SK-N-SH (cell line): ENCODE results near the gene NKX6-2. TPM values are rescaled to one million over a fixed set of nuclear protein-coding genes. Genes with fewer than 3 reads are reported as not detected.

Experiments
- CTCF ChIA-PET: fragments of 300-600, 350-600 bp; formaldehyde crosslinking; extraction: SDS; loops from one replicate; lab custom pipeline; 2021; lab: Yijun Ruan, JAX
- POLR2A ChIA-PET: fragments of 350-600 bp; sonication (Branson Sonifier 250); formaldehyde crosslinking; extraction: SDS; loops from one replicate; lab custom pipeline; 2020; ENCODE audit warnings: antibody characterized with exemption, inconsistent platforms; lab: Yijun Ruan, JAX
- DNase-seq: peaks from one replicate; pipeline ENCODE4 v3.0.0; 2012
- H2AFZ ChIP-seq: fragments of 200-600 bp; sonication (generic); 2 replicates; pipeline ENCODE4 v1.8.1; 2016; ENCODE audit warnings: antibody characterized with exemption, mild to moderate bottlenecking, low read depth
- H3F3A ChIP-seq: fragments of 200-600 bp; sonication (generic); replicated peaks from 2 replicates; pipeline ENCODE3; 2016; ENCODE audit warnings: antibody characterized with exemption, mild to moderate bottlenecking; ENCODE audit not compliant: insufficient read depth
- H3K27ac ChIP-seq, 2 experiments: fragments of 200-500 bp in 1 of 2; fragments of 200-600 bp in 1 of 2; sonication (Bioruptor generic) in 1 of 2; sonication (generic), shearing (Covaris generic) in 1 of 2; 2 replicates each; pipeline versions ENCODE4 v1.5.1 to v1.6.1; 2014 to 2016; ENCODE audit warnings: low read depth in 2 of 2, inconsistent platforms in 1 of 2, low read length in 1 of 2, mild to moderate bottlenecking in 1 of 2, mixed read lengths in 1 of 2
- H3K27me3 ChIP-seq: fragments of 200-600 bp; sonication (generic), shearing (Covaris generic); 2 replicates; pipeline ENCODE4 v1.6.1; 2016; ENCODE audit warnings: mixed run types; ENCODE audit not compliant: insufficient read depth
- H3K36me3 ChIP-seq, 2 experiments: fragments of 200-500 bp in 1 of 2; fragments of 200-600 bp in 1 of 2; sonication (Bioruptor generic) in 1 of 2; sonication (generic) in 1 of 2; replicated peaks in 1 of 2; 2 replicates each; pipeline versions ENCODE3 to v1.5.1; 2014 to 2016; ENCODE audit warnings: low read length in 1 of 2, mild to moderate bottlenecking in 1 of 2; ENCODE audit not compliant: insufficient read depth in 2 of 2, control insufficient read depth in 1 of 2
- H3K4me1 ChIP-seq, 2 experiments: fragments of 200-500 bp in 1 of 2; fragments of 200-600 bp in 1 of 2; sonication (Bioruptor generic) in 1 of 2; sonication (generic), shearing (Covaris generic) in 1 of 2; 2 replicates each; pipeline versions ENCODE4 v1.5.1 to v1.6.1; 2014 to 2016; ENCODE audit warnings: low read depth in 1 of 2, low read length in 1 of 2, mixed run types in 1 of 2; ENCODE audit not compliant: insufficient read depth in 2 of 2, control insufficient read depth in 1 of 2
- H3K4me2 ChIP-seq: fragments of 200-600 bp; sonication (generic), shearing (Covaris generic); 2 replicates; pipeline ENCODE4 v1.6.1; 2017; ENCODE audit warnings: mixed run types
- H3K4me3 ChIP-seq, 2 experiments: fragments of 200-500 bp in 1 of 2; fragments of 200-600 bp in 1 of 2; sonication (Bioruptor generic) in 1 of 2; sonication (generic), shearing (Covaris generic) in 1 of 2; 2 replicates each; pipeline versions ENCODE4 v1.5.1 to v1.8.1; 2014 to 2016; ENCODE audit warnings: low read depth in 2 of 2, inconsistent platforms in 1 of 2, low read length in 1 of 2, mild to moderate bottlenecking in 1 of 2, mixed read lengths in 1 of 2, moderate library complexity in 1 of 2
- H3K79me2 ChIP-seq: fragments of 200-600 bp; sonication (generic); 2 replicates; pipeline ENCODE4 v1.8.1; 2017; ENCODE audit warnings: mild to moderate bottlenecking; ENCODE audit not compliant: insufficient read depth
- H3K9ac ChIP-seq: fragments of 200-600 bp; sonication (generic); 2 replicates; pipeline ENCODE4 v1.6.1; 2017; ENCODE audit warnings: mixed run types
- H3K9me2 ChIP-seq: fragments of 200-600 bp; sonication (generic); 2 replicates; pipeline ENCODE4 v1.6.1; 2017; ENCODE audit warnings: mixed run types
- H3K9me3 ChIP-seq: fragments of 200-600 bp; sonication (generic); 2 replicates; pipeline ENCODE4 v1.6.1; 2017; ENCODE audit warnings: mixed run types, mild to moderate bottlenecking, moderate library complexity
- H4K20me1 ChIP-seq: fragments of 200-600 bp; sonication (generic); 2 replicates; pipeline ENCODE4 v1.6.1; 2017; ENCODE audit warnings: mild to moderate bottlenecking, mixed run types; ENCODE audit not compliant: insufficient read depth
- CHD2 ChIP-seq: fragments of 150-350 bp; IDR thresholded peaks from 2 replicates; pipeline ENCODE4 v1.6.1; 2018; ENCODE audit warnings: low read length; ENCODE audit not compliant: partially characterized antibody
- FOXJ3 ChIP-seq: sonication (generic); formaldehyde crosslinking; IDR thresholded peaks from 2 replicates; pipeline ENCODE4 v1.5.1; 2020; ENCODE audit warnings: mild to moderate bottlenecking, missing genetic modification reagents
- GATA2 ChIP-seq: sonication (generic); formaldehyde crosslinking; IDR thresholded peaks from 2 replicates; pipeline ENCODE4 v1.5.0; 2020; ENCODE audit warnings: mild to moderate bottlenecking, missing genetic modification reagents
- RFX5 ChIP-seq: IDR thresholded peaks from 2 replicates; pipeline ENCODE4 v1.6.1; 2012; ENCODE audit warnings: mild to moderate bottlenecking, improper control_type of control experiment, low read length
- TCF12 ChIP-seq: IDR thresholded peaks from 2 replicates; pipeline ENCODE4 v1.4.0; 2012
- TEAD4 ChIP-seq: IDR thresholded peaks from 2 replicates; pipeline ENCODE4 v1.4.0; 2012; ENCODE audit warnings: mild to moderate bottlenecking, borderline replicate concordance; ENCODE audit not compliant: insufficient read depth
- WGBS: methylation state at CpG from one replicate; pipeline ENCODE4 v1.1.6; 2017; ENCODE audit warnings: low lambda C conversion rate; 5-methylcytosine and 5-hydroxymethylcytosine counted together
- polyA plus RNA-seq, 3 experiments: library from polyadenylated mRNA; depleted of rRNA; stranded (reverse); fragments of >200 nt; gene quantifications; 2 replicates each; pipeline ENCODE4 v1.2.3, GENCODE V29; 2012
- TF ChIP-seq, protein P1 (sequence below): IDR thresholded peaks from 2 replicates; pipeline ENCODE4 v1.4.0; 2012; ENCODE audit warnings: low read depth, borderline replicate concordance
- TF ChIP-seq, protein P2 (sequence below): IDR thresholded peaks from 2 replicates; pipeline ENCODE4 v1.4.0; 2012; ENCODE audit warnings: low read depth, borderline replicate concordance
- TF ChIP-seq, protein P3 (sequence below): fragments of 150-350 bp; IDR thresholded peaks from 2 replicates; pipeline ENCODE4 v1.6.1; 2016; ENCODE audit warnings: mild to moderate bottlenecking, low read depth, low read length
- TF ChIP-seq, protein P4 (sequence below): IDR thresholded peaks from 2 replicates; pipeline ENCODE4 v1.6.1; 2012; ENCODE audit warnings: mild to moderate bottlenecking, low read depth, low read length, moderate library complexity

The NKX6-2 gene
- polyA plus RNA-seq, 1 of the 3 experiments (the other 2 are of a cell fraction) = not detected

DNA sequence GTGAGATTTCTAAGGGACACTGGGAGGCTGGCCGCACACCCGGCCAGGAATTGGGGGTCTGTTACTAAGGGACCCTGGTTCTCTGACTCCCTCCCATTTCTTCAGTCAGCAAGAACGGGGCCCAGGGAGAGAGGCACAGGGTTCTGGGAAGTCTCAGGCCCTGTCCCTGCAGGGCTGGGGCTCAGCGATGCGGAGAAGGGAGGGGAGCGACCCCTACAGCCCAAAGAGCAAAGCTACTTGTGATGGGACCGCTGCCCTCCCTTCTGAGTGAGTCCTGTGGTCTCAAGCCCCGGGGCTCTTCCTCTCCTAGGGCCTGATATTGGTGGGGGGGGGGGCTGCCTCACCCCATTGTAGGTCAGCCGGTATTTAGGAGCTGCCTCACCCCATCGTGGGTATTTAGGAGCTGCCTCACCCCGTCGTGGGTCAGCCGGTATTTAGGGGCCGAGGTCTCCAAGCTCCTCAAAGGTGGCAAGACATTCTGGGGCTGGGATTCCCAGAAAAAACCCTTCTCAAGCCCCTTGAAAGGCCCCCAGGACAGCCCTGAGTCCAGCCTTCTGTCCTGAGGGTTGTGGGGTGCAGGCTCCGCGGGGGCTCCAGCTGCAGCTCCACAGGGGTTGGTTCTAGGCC, 16.9 kb upstream of the NKX6-2 start:
- no peak overlapping the region for H3K4me2 ChIP-seq
- H3K4me3 ChIP-seq = no peak overlapping the region
- no peaks in the 10 kb centered on the region for H3K9me3 ChIP-seq
- no peaks in the 10 kb centered on the region for H3K27me3 ChIP-seq
- TF ChIP-seq CHD2 (no peak), TEAD4 (no peak)
- TF ChIP-seq, protein P1, sequence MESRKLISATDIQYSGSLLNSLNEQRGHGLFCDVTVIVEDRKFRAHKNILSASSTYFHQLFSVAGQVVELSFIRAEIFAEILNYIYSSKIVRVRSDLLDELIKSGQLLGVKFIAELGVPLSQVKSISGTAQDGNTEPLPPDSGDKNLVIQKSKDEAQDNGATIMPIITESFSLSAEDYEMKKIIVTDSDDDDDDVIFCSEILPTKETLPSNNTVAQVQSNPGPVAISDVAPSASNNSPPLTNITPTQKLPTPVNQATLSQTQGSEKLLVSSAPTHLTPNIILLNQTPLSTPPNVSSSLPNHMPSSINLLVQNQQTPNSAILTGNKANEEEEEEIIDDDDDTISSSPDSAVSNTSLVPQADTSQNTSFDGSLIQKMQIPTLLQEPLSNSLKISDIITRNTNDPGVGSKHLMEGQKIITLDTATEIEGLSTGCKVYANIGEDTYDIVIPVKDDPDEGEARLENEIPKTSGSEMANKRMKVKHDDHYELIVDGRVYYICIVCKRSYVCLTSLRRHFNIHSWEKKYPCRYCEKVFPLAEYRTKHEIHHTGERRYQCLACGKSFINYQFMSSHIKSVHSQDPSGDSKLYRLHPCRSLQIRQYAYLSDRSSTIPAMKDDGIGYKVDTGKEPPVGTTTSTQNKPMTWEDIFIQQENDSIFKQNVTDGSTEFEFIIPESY = no peak
- TF ChIP-seq, protein P2, sequence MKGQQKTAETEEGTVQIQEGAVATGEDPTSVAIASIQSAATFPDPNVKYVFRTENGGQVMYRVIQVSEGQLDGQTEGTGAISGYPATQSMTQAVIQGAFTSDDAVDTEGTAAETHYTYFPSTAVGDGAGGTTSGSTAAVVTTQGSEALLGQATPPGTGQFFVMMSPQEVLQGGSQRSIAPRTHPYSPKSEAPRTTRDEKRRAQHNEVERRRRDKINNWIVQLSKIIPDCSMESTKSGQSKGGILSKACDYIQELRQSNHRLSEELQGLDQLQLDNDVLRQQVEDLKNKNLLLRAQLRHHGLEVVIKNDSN = no peak
- TF ChIP-seq, protein P3, sequence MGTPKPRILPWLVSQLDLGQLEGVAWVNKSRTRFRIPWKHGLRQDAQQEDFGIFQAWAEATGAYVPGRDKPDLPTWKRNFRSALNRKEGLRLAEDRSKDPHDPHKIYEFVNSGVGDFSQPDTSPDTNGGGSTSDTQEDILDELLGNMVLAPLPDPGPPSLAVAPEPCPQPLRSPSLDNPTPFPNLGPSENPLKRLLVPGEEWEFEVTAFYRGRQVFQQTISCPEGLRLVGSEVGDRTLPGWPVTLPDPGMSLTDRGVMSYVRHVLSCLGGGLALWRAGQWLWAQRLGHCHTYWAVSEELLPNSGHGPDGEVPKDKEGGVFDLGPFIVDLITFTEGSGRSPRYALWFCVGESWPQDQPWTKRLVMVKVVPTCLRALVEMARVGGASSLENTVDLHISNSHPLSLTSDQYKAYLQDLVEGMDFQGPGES = no peak
- TF ChIP-seq, all 33 proteins: peak for 0
- Histone ChIP-seq H3K27ac (no peak overlapping the region), H3K9ac (no peak overlapping the region), H4K20me1 (no peaks in the 10 kb centered on the region), H3K79me2 (no peaks in the 10 kb centered on the region), H3K4me1 (peaks cover 0 to 5% of the 10 kb centered on the region in 2 experiments; a peak in 1 of 4 replicates), H3K36me3 (no peaks in the 10 kb centered on the region), H2AFZ (no peak overlapping the region), H3F3A (no peaks in the 10 kb centered on the region), H3K9me2 (no peaks in the 10 kb centered on the region)
- no peak for DNase-seq
- WGBS = 59% methylated on average over 10 of the region's 16 CpGs
- POLR2A ChIA-PET = no interaction called here
- CTCF ChIA-PET = interaction anchor here (1.4 to 1.8 kb wide), 2 partner anchors 9 to 148 kb away, joined by 6 to 9 read pairs; no protein-coding TSS in a partner anchor

DNA sequence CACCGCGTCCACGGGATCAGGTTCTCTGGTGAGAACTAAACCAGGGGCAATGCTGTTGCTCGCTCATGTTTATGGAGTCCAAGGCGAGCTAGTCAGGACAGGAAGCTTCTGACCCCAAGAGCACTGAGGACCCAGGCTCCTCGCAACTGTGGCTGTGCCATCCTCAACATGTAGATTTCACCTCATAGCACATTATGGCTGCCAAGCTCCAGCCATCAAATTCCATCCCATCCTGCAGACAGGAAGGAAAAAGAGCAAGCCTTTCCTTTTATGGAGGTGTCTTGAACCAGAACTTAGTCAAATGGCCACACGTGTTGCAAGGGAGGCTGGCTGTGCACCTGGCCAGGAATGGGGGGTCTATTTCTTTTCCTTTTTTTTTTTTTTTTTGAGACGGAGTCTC, 16.1 kb upstream of the NKX6-2 start:
- CTCF ChIA-PET = interaction anchor here (1.4 to 1.8 kb wide), 2 partner anchors 8 to 147 kb away, joined by 6 to 9 read pairs; no protein-coding TSS in a partner anchor
- POLR2A ChIA-PET = no interaction called here

More for the DNA sequence above, 16.1 kb upstream of the NKX6-2 start:
- no peak for TF ChIP-seq FOXJ3 (CRISPR knock-in tag)
- no peak for TF ChIP-seq TCF12
- no peak for TF ChIP-seq GATA2 (CRISPR knock-in tag)
- TF ChIP-seq TEAD4 = no peak
- TF ChIP-seq RFX5 = no peak
- TF ChIP-seq, protein P4, sequence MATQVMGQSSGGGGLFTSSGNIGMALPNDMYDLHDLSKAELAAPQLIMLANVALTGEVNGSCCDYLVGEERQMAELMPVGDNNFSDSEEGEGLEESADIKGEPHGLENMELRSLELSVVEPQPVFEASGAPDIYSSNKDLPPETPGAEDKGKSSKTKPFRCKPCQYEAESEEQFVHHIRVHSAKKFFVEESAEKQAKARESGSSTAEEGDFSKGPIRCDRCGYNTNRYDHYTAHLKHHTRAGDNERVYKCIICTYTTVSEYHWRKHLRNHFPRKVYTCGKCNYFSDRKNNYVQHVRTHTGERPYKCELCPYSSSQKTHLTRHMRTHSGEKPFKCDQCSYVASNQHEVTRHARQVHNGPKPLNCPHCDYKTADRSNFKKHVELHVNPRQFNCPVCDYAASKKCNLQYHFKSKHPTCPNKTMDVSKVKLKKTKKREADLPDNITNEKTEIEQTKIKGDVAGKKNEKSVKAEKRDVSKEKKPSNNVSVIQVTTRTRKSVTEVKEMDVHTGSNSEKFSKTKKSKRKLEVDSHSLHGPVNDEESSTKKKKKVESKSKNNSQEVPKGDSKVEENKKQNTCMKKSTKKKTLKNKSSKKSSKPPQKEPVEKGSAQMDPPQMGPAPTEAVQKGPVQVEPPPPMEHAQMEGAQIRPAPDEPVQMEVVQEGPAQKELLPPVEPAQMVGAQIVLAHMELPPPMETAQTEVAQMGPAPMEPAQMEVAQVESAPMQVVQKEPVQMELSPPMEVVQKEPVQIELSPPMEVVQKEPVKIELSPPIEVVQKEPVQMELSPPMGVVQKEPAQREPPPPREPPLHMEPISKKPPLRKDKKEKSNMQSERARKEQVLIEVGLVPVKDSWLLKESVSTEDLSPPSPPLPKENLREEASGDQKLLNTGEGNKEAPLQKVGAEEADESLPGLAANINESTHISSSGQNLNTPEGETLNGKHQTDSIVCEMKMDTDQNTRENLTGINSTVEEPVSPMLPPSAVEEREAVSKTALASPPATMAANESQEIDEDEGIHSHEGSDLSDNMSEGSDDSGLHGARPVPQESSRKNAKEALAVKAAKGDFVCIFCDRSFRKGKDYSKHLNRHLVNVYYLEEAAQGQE = no peak
- no peaks in the 10 kb centered on the region for H3K27me3 ChIP-seq
- H3K4me1 ChIP-seq = peaks cover 0 to 5% of the 10 kb centered on the region in 2 experiments; a peak in 1 of 4 replicates
- no peaks in the 10 kb centered on the region for H3K79me2 ChIP-seq
- H3K4me3 ChIP-seq = no peak overlapping the region
- H3K27ac ChIP-seq = no peak overlapping the region
- H3K4me2 ChIP-seq = no peak overlapping the region
- no peaks in the 10 kb centered on the region for H3K9me2 ChIP-seq
- H4K20me1 ChIP-seq = no peaks in the 10 kb centered on the region
- no peaks in the 10 kb centered on the region for H3K9me3 ChIP-seq
- H3K9ac ChIP-seq = no peak overlapping the region
- DNase-seq = no peak
- H3K36me3 ChIP-seq = no peaks in the 10 kb centered on the region
- no peaks in the 10 kb centered on the region for H3F3A ChIP-seq
- 69% methylated on average over 5 of the region's 8 CpGs for WGBS
- no peak overlapping the region for H2AFZ ChIP-seq
